GM23338 (cell line): ENCODE measurements around the gene SNRPB2. TPM values are rescaled to one million over a fixed set of nuclear protein-coding genes. Genes with fewer than 3 reads are reported as not detected.

Experiments used
- ATAC-seq: fragments of 200-7000 bp; cut with Tn5 transposase; 3 replicates; pipeline ENCODE4 v1.9.1; 2020
- DNase-seq: peaks from one replicate; pipeline ENCODE4 v3.0.0-alpha.2; 2015; ENCODE audit warnings: low spot score
- H2AFZ ChIP-seq: fragments of 200-600 bp; sonication (generic); 2 replicates; pipeline ENCODE4 v1.8.0; 2016; ENCODE audit warnings: antibody characterized with exemption, mild to moderate bottlenecking, moderate library complexity
- H3F3A ChIP-seq: fragments of 200-600 bp; sonication (generic); replicated peaks from 2 replicates; pipeline ENCODE4 v1.8.0; 2017; ENCODE audit warnings: antibody characterized with exemption, mixed run types, low read depth
- H3K27ac ChIP-seq: fragments of 200-600 bp; sonication (generic); 2 replicates; pipeline ENCODE4 v1.6.1; 2016; ENCODE audit warnings: low read depth
- H3K27me3 ChIP-seq: fragments of 200-600 bp; sonication (generic); 2 replicates; pipeline ENCODE4 v1.8.0; 2016; ENCODE audit warnings: mild to moderate bottlenecking, mixed run types, moderate library complexity; ENCODE audit not compliant: insufficient read depth
- H3K36me3 ChIP-seq: fragments of 200-600 bp; sonication (generic); 2 replicates; pipeline ENCODE4 v1.8.0; 2016; ENCODE audit warnings: mild to moderate bottlenecking; ENCODE audit not compliant: insufficient read depth
- H3K4me1 ChIP-seq: fragments of 200-600 bp; sonication (generic); 2 replicates; pipeline ENCODE4 v1.8.0; 2016; ENCODE audit warnings: mild to moderate bottlenecking, moderate library complexity; ENCODE audit not compliant: insufficient read depth
- H3K4me2 ChIP-seq: fragments of 200-600 bp; sonication (generic); 2 replicates; pipeline ENCODE4 v1.7.1; 2017; ENCODE audit warnings: mixed run types
- H3K4me3 ChIP-seq: fragments of 200-600 bp; sonication (generic); 2 replicates; pipeline ENCODE4 v1.6.1; 2016; ENCODE audit warnings: mixed run types
- H3K79me2 ChIP-seq: fragments of 200-600 bp; sonication (generic); replicated peaks from 2 replicates; pipeline ENCODE4 v1.8.0; 2017; ENCODE audit warnings: mild to moderate bottlenecking; ENCODE audit not compliant: insufficient read depth
- H3K9me2 ChIP-seq: fragments of 200-600 bp; sonication (generic); 2 replicates; pipeline ENCODE4 v1.8.0; 2017; ENCODE audit not compliant: insufficient read depth
- H4K20me1 ChIP-seq: fragments of 200-600 bp; sonication (generic); replicated peaks from 2 replicates; pipeline ENCODE4 v1.8.0; 2017; ENCODE audit warnings: mild to moderate bottlenecking; ENCODE audit not compliant: insufficient read depth
- H3K27ac Mint-ChIP-seq: 2 replicates; pipeline ENCODE4 v1.8.0; 2020; ENCODE audit warnings: inconsistent platforms, mild to moderate bottlenecking, moderate library complexity, mixed read lengths
- H3K27me3 Mint-ChIP-seq: 3 replicates; pipeline ENCODE4 v1.8.0; 2022; ENCODE audit warnings: low read depth, mild to moderate bottlenecking, moderate library complexity, mixed read lengths, inconsistent platforms; ENCODE audit not compliant: insufficient read depth, poor library complexity
- H3K36me3 Mint-ChIP-seq: 3 replicates; pipeline ENCODE4 v1.8.0; 2021; ENCODE audit warnings: low read depth, mild to moderate bottlenecking, inconsistent platforms, moderate library complexity, mixed read lengths
- H3K4me1 Mint-ChIP-seq: 3 replicates; pipeline ENCODE4 v1.8.0; 2020; ENCODE audit warnings: mild to moderate bottlenecking, inconsistent platforms, mixed read lengths
- H3K4me3 Mint-ChIP-seq: 3 replicates; pipeline ENCODE4 v1.8.0; 2021; ENCODE audit warnings: moderate library complexity, mild to moderate bottlenecking, inconsistent platforms, mixed read lengths
- H3K9me3 Mint-ChIP-seq: 3 replicates; pipeline ENCODE4 v1.8.0; 2020; ENCODE audit warnings: moderate library complexity, mild to moderate bottlenecking, inconsistent platforms, mixed read lengths
- CREB1 ChIP-seq: fragments of 250-450 bp; sonication (Bioruptor Pico); IDR thresholded peaks from 2 replicates; pipeline ENCODE4 v1.5.0; 2020; ENCODE audit warnings: low read depth, mild to moderate bottlenecking, moderate library complexity
- CTCF ChIP-seq, 2 experiments: fragments of 200-600 bp in 1 of 2; sonication (generic) in 1 of 2; conservative IDR thresholded peaks; 2 replicates each; pipeline versions ENCODE4 v1.5.1 to v1.6.1; 2016 to 2017; ENCODE audit warnings: antibody characterized with exemption in 2 of 2, low read depth in 2 of 2, mild to moderate bottlenecking in 2 of 2, moderate library complexity in 1 of 2
- ETS1 ChIP-seq: IDR thresholded peaks from 2 replicates; pipeline ENCODE4 v1.6.1; 2016; ENCODE audit warnings: antibody characterized with exemption
- EZH2 ChIP-seq: fragments of 200-600 bp; sonication (generic); IDR thresholded peaks from one replicate; pipeline ENCODE4 v1.8.0; 2017; ENCODE audit warnings: antibody characterized with exemption, mild to moderate bottlenecking, low read depth; ENCODE audit not compliant: unreplicated experiment
- EZH2phosphoT487 ChIP-seq: fragments of 200-600 bp; sonication (generic); IDR thresholded peaks from one replicate; pipeline ENCODE4 v1.8.1; 2018; ENCODE audit warnings: antibody characterized with exemption; ENCODE audit not compliant: unreplicated experiment
- JUNB ChIP-seq: IDR thresholded peaks from one replicate; pipeline ENCODE4 v1.6.1; 2016; ENCODE audit warnings: antibody characterized with exemption; ENCODE audit not compliant: unreplicated experiment
- NANOG ChIP-seq: IDR thresholded peaks from 2 replicates; pipeline ENCODE4 v1.6.1; 2016; ENCODE audit warnings: antibody characterized with exemption, borderline replicate concordance
- POLR2AphosphoS5 ChIP-seq: IDR thresholded peaks from 2 replicates; pipeline ENCODE4 v1.6.1; 2016; ENCODE audit warnings: antibody characterized with exemption, low read depth
- REST ChIP-seq: IDR thresholded peaks from one replicate; pipeline ENCODE4 v1.6.1; 2018; ENCODE audit warnings: antibody characterized with exemption; ENCODE audit not compliant: unreplicated experiment
- STAT1 ChIP-seq: IDR thresholded peaks from one replicate; pipeline ENCODE4 v1.6.1; 2016; ENCODE audit warnings: antibody characterized with exemption; ENCODE audit not compliant: unreplicated experiment
- ZNF114 ChIP-seq: fragments of 250-450 bp; sonication (Bioruptor Pico); IDR thresholded peaks from 2 replicates; pipeline ENCODE4 v1.5.0; 2020; ENCODE audit warnings: mild to moderate bottlenecking, moderate library complexity
- ZNF331 ChIP-seq: fragments of 250-450 bp; sonication (Bioruptor Pico); IDR thresholded peaks from 2 replicates; pipeline ENCODE4 v1.5.0; 2020; ENCODE audit warnings: low read depth, mild to moderate bottlenecking, moderate library complexity
- ZNF462 ChIP-seq: fragments of 250-450 bp; sonication (Bioruptor Pico); IDR thresholded peaks from 2 replicates; pipeline ENCODE4 v1.5.0; 2020; ENCODE audit warnings: mild to moderate bottlenecking, moderate library complexity
- polyA plus RNA-seq: library from polyadenylated mRNA; unstranded; fragments of >200 nt; fragmentation: Nextera tagmentation; extraction: Ambion mirVana; gene quantifications from 2 replicates; pipeline ENCODE4 v1.2.1, GENCODE V29; 2016
- total RNA-seq: library from RNA; depleted of rRNA; stranded (reverse); fragments of >200 nt; shearing (Covaris generic); gene quantifications from 2 replicates; pipeline ENCODE4 v1.2.3, GENCODE V29; 2014

SNRPB2 gene
- total and polyA plus RNA-seq, 2 experiments from 2014 or later: 94.9 to 377 TPM

- no peak for TF ChIP-seq NANOG
- no peak for TF ChIP-seq STAT1
- TF ChIP-seq JUNB: no peak
- no peak for TF ChIP-seq ETS1
- TF ChIP-seq REST: no peak
- no peak for TF ChIP-seq ZNF331 (CRISPR knock-in tag)
- TF ChIP-seq POLR2AphosphoS5: no peak
- no peak for TF ChIP-seq ZNF462
- TF ChIP-seq ZNF114: no peak
- no peak for TF ChIP-seq CTCF (conservative IDR thresholded peaks at IDR 0.05; ENCODE audit: low read depth in 2 of 2)
- TF ChIP-seq EZH2phosphoT487: no peak
- no peak for TF ChIP-seq EZH2
- no peak for TF ChIP-seq CREB1
- Histone ChIP-seq H3K27ac (no peak overlapping the region), H2AFZ (no peak overlapping the region), H3K27me3 (no peaks in the 10 kb centered on the region), H3K4me2 (no peak overlapping the region), H3K79me2 (no peaks in the 10 kb centered on the region), H3K9me2 (no peaks in the 10 kb centered on the region), H3K4me3 (no peak overlapping the region), H3K4me1 (no peaks in the 10 kb centered on the region), H3K36me3 (no peaks in the 10 kb centered on the region), H3F3A (no peaks in the 10 kb centered on the region), H4K20me1 (no peaks in the 10 kb centered on the region)
- ATAC-seq (no peak), DNase-seq (no peak)
- Mint-ChIP-seq H3K27ac (no peak overlapping the region), H3K4me3 (no peak overlapping the region), H3K27me3 (no peaks in the 10 kb centered on the region), H3K4me1 (no peaks in the 10 kb centered on the region), H3K9me3 (no peaks in the 10 kb centered on the region), H3K36me3 (no peaks in the 10 kb centered on the region)
Observed at GRCh38 chr20:16692009-16692408, 37.8 kb upstream of the SNRPB2 start.
